ENCODE results near the gene SGSH. TPM values are rescaled to one million over a fixed set of nuclear protein-coding genes. Genes with fewer than 3 reads are reported as not detected.

Gene SGSH
- total RNA-seq, 1 experiment from 2014 or later, result 19.8 TPM

DNA sequence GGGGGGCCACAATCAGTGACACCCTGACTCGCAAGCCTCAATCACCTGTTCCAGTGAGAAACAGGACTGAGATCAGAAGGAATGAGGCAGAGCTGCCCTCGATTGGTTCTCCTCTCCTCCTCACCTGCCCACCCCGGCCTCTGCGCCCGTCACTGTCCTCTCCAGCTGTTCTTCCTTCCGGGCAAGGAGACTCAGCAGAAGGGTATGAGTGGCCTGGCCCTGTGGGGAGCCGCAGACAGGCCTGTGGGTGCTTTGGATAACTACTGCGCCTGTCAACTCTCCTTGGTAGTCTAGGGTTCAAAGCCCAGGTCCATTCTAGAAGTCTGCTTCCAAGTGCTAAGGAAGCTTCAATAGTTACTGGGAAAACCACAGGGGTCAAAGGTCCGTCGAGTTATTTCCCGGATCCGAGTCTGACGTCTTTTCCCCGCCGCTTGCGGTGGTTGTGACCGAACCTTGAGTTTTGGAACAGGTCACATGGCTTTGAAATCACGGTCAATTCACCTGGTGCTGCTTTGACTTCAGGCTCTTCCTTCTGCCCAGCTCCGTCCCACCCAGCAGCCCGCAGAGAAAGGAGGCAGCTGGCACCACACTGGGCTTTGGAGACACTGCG lies 42.0 kb downstream of the SGSH start:
- Histone ChIP-seq H3K27me3 (ENCODE audit: insufficient read depth, low read length) (no peaks in the 10 kb centered on the region), H2BK12ac (ENCODE audit: insufficient read length, low read depth, low read length) (no peak overlapping the region), H3K9ac (ENCODE audit: extremely low read depth, insufficient read length, low read length) (no peak overlapping the region), H3K4ac (ENCODE audit: low read depth, low read length) (no peak overlapping the region), H3K9me3 (ENCODE audit: control insufficient read depth, low read depth, low read length) (no peaks in the 10 kb centered on the region), H4K91ac (ENCODE audit: insufficient read length, low read depth, low read length) (no peak overlapping the region), H2BK20ac (ENCODE audit: low read depth, low read length, poor library complexity, severe bottlenecking) (no peak overlapping the region), H2AK5ac (ENCODE audit: insufficient read length, low read length) (no peak overlapping the region), H3K79me1 (ENCODE audit: insufficient read depth, low read depth, low read length, poor library complexity, severe bottlenecking) (no peaks in the 10 kb centered on the region), H4K5ac (ENCODE audit: insufficient read length, low read depth, low read length) (no peak overlapping the region), H2BK15ac (ENCODE audit: low read depth, low read length) (no peak overlapping the region), H2AFZ (ENCODE audit: low read length) (no peak overlapping the region), H2BK120ac (ENCODE audit: low read depth, low read length, poor library complexity, severe bottlenecking) (no peak overlapping the region), H3K23ac (ENCODE audit: insufficient read length, low read depth, low read length) (no peak overlapping the region), H3K27ac (ENCODE audit: insufficient read length, low read depth, low read length) (no peak overlapping the region), H3K79me2 (ENCODE audit: insufficient read depth, low read length) (no peaks in the 10 kb centered on the region), H4K8ac (replicated peaks; ENCODE audit: insufficient read length, low read depth, low read length) (no peak overlapping the region), H3K4me2 (ENCODE audit: insufficient read depth, insufficient read length, low read length) (no peak overlapping the region), H3K23me2 (ENCODE audit: insufficient read length, low read depth, low read length, poor library complexity, severe bottlenecking) (no peaks in the 10 kb centered on the region), H3K14ac (ENCODE audit: insufficient read depth, low read length) (no peak overlapping the region), H3K18ac (ENCODE audit: insufficient read length, low read depth, low read length) (no peak overlapping the region), H2BK5ac (ENCODE audit: insufficient read length, low read length) (no peak overlapping the region), H4K20me1 (ENCODE audit: control insufficient read depth, insufficient read depth, insufficient read length) (no peaks in the 10 kb centered on the region), H3T11ph (ENCODE audit: low read length) (no peak overlapping the region), H3K56ac (ENCODE audit: insufficient read length, low read depth, low read length) (no peak overlapping the region), H3K4me1 (ENCODE audit: insufficient read depth, low read length) (no peaks in the 10 kb centered on the region)
- peaks cover 3 to 5% of the 10 kb centered on the region in 2 experiments for H3K4me1 Mint-ChIP-seq
- no CpG with 5 or more reads among the region's 21 CpGs for WGBS (ENCODE audit: extremely low coverage, insufficient read length, low lambda C conversion rate)
- TF ChIP-seq, protein P1, sequence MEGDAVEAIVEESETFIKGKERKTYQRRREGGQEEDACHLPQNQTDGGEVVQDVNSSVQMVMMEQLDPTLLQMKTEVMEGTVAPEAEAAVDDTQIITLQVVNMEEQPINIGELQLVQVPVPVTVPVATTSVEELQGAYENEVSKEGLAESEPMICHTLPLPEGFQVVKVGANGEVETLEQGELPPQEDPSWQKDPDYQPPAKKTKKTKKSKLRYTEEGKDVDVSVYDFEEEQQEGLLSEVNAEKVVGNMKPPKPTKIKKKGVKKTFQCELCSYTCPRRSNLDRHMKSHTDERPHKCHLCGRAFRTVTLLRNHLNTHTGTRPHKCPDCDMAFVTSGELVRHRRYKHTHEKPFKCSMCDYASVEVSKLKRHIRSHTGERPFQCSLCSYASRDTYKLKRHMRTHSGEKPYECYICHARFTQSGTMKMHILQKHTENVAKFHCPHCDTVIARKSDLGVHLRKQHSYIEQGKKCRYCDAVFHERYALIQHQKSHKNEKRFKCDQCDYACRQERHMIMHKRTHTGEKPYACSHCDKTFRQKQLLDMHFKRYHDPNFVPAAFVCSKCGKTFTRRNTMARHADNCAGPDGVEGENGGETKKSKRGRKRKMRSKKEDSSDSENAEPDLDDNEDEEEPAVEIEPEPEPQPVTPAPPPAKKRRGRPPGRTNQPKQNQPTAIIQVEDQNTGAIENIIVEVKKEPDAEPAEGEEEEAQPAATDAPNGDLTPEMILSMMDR (conservative IDR thresholded peaks at IDR 0.05), result no peak
- H3K4me3 Mint-ChIP-seq, result no peak overlapping the region
- no peak for DNase-seq
- H3K27ac Mint-ChIP-seq, result peak overlapping the region in 1 of 3 experiments; percentile 22; a peak in 1 of 7 replicates
- no peaks in the 10 kb centered on the region for H3K36me3 Mint-ChIP-seq (ENCODE audit: insufficient read depth in 1 of 3, low read depth in 3 of 3)
- H3K9me3 Mint-ChIP-seq, result no peaks in the 10 kb centered on the region
- H3K27me3 Mint-ChIP-seq (ENCODE audit: low read depth), result peaks cover 3% of the 10 kb centered on the region
